HEK293T (cell line): Measurements from ENCODE around the gene SLC15A3.

Experiments used
- ARNT ChIP-seq: fragments of 450-650 bp; IDR thresholded peaks from 2 replicates; pipeline ENCODE4 v1.6.1; 2017; ENCODE audit warnings: mild to moderate bottlenecking
- BHLHE40 ChIP-seq: fragments of 450-650 bp; IDR thresholded peaks from 2 replicates; pipeline ENCODE4 v1.6.1; 2016; ENCODE audit warnings: mild to moderate bottlenecking, moderate library complexity, borderline replicate concordance
- ELF4 ChIP-seq: fragments of 450-650 bp; IDR thresholded peaks from 2 replicates; pipeline ENCODE4 v1.6.1; 2017; ENCODE audit warnings: antibody characterized with exemption
- FOXK2 ChIP-seq: fragments of 450-650 bp; IDR thresholded peaks from 2 replicates; pipeline ENCODE4 v1.6.1; 2016; ENCODE audit warnings: mild to moderate bottlenecking
- FOXM1 ChIP-seq: fragments of 450-650 bp; IDR thresholded peaks from 2 replicates; pipeline ENCODE4 v1.6.1; 2017; ENCODE audit warnings: mild to moderate bottlenecking, borderline replicate concordance
- L3MBTL2 ChIP-seq: fragments of 450-650 bp; conservative IDR thresholded peaks from 2 replicates; pipeline ENCODE4 v1.6.1; 2016; ENCODE audit warnings: mild to moderate bottlenecking
- LEF1 ChIP-seq: fragments of 450-650 bp; IDR thresholded peaks from 2 replicates; pipeline ENCODE4 v1.6.1; 2017; ENCODE audit warnings: mild to moderate bottlenecking, borderline replicate concordance
- NFRKB ChIP-seq: fragments of 450-650 bp; IDR thresholded peaks from 2 replicates; pipeline ENCODE4 v1.6.1; 2016; ENCODE audit warnings: mild to moderate bottlenecking, moderate library complexity
- SP1 ChIP-seq: fragments of 450-650 bp; IDR thresholded peaks from 2 replicates; pipeline ENCODE4 v1.6.1; 2017
- SUZ12 ChIP-seq: fragments of 450-650 bp; IDR thresholded peaks from 2 replicates; pipeline ENCODE4 v1.6.1; 2016; ENCODE audit warnings: mild to moderate bottlenecking
- TARDBP ChIP-seq: fragments of 450-650 bp; IDR thresholded peaks from 2 replicates; pipeline ENCODE4 v1.6.1; 2016
- ZNF384 ChIP-seq: fragments of 450-650 bp; IDR thresholded peaks from 2 replicates; pipeline ENCODE4 v1.6.1; 2016
- TF ChIP-seq, protein P1 (sequence below): fragments of 450-650 bp; IDR thresholded peaks from 2 replicates; pipeline ENCODE4 v1.6.1; 2016

DNA sequence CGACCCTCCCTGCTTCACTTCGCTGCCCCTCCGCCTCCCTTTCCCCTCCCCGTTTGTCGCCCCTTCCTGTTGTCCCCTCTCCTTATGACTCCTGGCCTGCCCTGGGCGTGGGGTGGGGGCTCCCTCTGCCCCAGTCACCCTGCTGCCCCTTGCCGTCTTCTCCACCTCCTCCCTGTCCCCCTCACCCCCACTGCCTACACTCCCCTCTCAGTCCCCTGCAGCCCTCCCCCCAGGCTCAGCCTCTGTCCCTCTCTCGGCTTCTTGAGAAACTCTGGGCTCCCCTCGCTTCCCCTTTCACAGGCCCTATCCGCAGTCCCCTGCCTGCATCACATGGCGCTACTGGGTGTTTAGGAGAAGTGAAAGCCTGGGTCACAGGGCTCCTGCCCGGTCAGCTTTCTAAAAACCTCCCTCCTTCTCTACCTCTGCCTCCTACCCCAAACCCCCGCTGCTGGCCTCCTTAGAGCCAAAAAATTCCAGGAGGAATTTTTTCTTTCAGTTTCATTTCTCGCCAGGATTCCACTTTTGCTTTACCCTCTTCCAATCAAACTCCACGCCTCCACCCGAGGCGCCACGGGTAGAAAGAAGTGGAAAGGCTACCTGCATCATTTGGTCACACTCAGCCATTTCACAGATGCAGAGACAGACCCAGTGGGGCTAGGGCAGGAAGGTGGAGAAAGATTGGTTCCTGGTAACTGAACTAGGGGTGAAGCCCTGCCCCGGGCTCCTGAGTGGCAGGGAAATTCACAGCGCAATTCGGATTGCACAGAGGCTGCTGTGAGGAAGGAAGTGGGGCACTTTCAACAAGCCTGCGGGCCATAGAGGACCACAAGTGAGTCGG is at the start of gene SLC15A3:
- TF ChIP-seq ARNT (no peak), BHLHE40 (no peak), TARDBP (no peak), ELF4 (no peak), SP1 (no peak), SUZ12 (no peak), FOXM1 (no peak), LEF1 (no peak), NFRKB (no peak), L3MBTL2 (no peak), FOXK2 (no peak), ZNF384 (no peak)
- TF ChIP-seq, protein P1, sequence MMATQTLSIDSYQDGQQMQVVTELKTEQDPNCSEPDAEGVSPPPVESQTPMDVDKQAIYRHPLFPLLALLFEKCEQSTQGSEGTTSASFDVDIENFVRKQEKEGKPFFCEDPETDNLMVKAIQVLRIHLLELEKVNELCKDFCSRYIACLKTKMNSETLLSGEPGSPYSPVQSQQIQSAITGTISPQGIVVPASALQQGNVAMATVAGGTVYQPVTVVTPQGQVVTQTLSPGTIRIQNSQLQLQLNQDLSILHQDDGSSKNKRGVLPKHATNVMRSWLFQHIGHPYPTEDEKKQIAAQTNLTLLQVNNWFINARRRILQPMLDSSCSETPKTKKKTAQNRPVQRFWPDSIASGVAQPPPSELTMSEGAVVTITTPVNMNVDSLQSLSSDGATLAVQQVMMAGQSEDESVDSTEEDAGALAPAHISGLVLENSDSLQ = no peak
